B cell (primary cell): ENCODE measurements around the gene CABCOCO1. TPM values are rescaled to one million over a fixed set of nuclear protein-coding genes. Genes with fewer than 3 reads are reported as not detected.

ENCODE experiments used
- ATAC-seq: fragments of 200-7000 bp; cut with Tn5 transposase; one replicate; pipeline ENCODE4 v1.10.0; 2021; ENCODE audit warnings: low read depth, mild to moderate bottlenecking, moderate number of reproducible peaks, moderate library complexity
- CTCF ChIA-PET: fragments of 350-600 bp; sonication (Branson Sonifier 250); formaldehyde crosslinking; loops from one replicate; lab custom pipeline; 2021; ENCODE audit warnings: antibody characterized with exemption, inconsistent platforms; lab: Charles Lee
- POLR2A ChIA-PET: fragments of 350-600 bp; sonication (Branson Sonifier 250); formaldehyde crosslinking; loops from one replicate; lab custom pipeline; 2021; ENCODE audit warnings: antibody characterized with exemption; lab: Charles Lee
- DNase-seq: peaks from one replicate; pipeline ENCODE4 v3.0.0; 2013
- H2AFZ ChIP-seq: 2 replicates; pipeline ENCODE4 v1.6.1; 2012; ENCODE audit warnings: mild to moderate bottlenecking, low read depth, low read length; ENCODE audit not compliant: insufficient read depth, poor library complexity, severe bottlenecking
- H3K27ac ChIP-seq, 2 donors: 1 replicate in 1 of 2; 2 replicates in 1 of 2; pipeline ENCODE4 v1.5.1; 2012 to 2013; ENCODE audit warnings: low read length in 2 of 2, mild to moderate bottlenecking in 2 of 2, moderate library complexity in 1 of 2
- H3K27me3 ChIP-seq, 4 experiments: fragments of 200-600 bp in 1 of 4; sonication (generic) in 1 of 4; replicated peaks in 1 of 4; 1 replicate in 2 of 4; 2 replicates in 2 of 4; pipeline versions ENCODE4 v1.6.1 to v1.7.0; 2013 to 2016; ENCODE audit warnings: low read length in 3 of 4, mild to moderate bottlenecking in 2 of 4, mixed read lengths in 1 of 4, moderate library complexity in 1 of 4; ENCODE audit not compliant: insufficient read depth in 4 of 4, control insufficient read depth in 3 of 4; ENCODE audit errors: control extremely low read depth in 1 of 4
- H3K36me3 ChIP-seq, 2 experiments: replicated peaks in 1 of 2; 1 replicate in 1 of 2; 2 replicates in 1 of 2; pipeline versions ENCODE4 v1.6.1 to v1.7.1; 2013; ENCODE audit warnings: low read length in 1 of 2; ENCODE audit not compliant: insufficient read depth in 2 of 2, control insufficient read depth in 1 of 2; ENCODE audit errors: control extremely low read depth in 1 of 2, extremely low read depth in 1 of 2
- H3K4me1 ChIP-seq, 2 donors: fragments of 200-600 bp in 1 of 2; sonication (generic) in 1 of 2; 1 replicate in 1 of 2; 2 replicates in 1 of 2; pipeline versions ENCODE4 v1.5.1 to v1.6.1; 2013 to 2017; ENCODE audit warnings: low read length in 2 of 2; ENCODE audit not compliant: control insufficient read depth in 2 of 2, insufficient read depth in 2 of 2
- H3K4me2 ChIP-seq: replicated peaks from 2 replicates; pipeline ENCODE3; 2012; ENCODE audit warnings: mild to moderate bottlenecking, low read depth, low read length; ENCODE audit not compliant: poor library complexity, severe bottlenecking
- H3K4me3 ChIP-seq, 5 experiments: fragments of 200-600 bp in 1 of 5; sonication (generic) in 1 of 5; 1 replicate in 3 of 5; 2 replicates in 2 of 5; pipeline versions ENCODE4 v1.5.1 to v1.7.0; 2011 to 2016; ENCODE audit warnings: low read length in 4 of 5, mild to moderate bottlenecking in 4 of 5, low read depth in 2 of 5, control low read depth in 1 of 5, moderate library complexity in 1 of 5; ENCODE audit not compliant: insufficient read depth in 1 of 5; ENCODE audit errors: control extremely low read depth in 1 of 5, extremely low read depth in 1 of 5
- H3K79me2 ChIP-seq: fragments of 200-600 bp; sonication (generic); one replicate; pipeline ENCODE4 v1.6.0; 2016; ENCODE audit warnings: low read length; ENCODE audit not compliant: control insufficient read depth, insufficient read depth
- H3K9ac ChIP-seq: fragments of 200-600 bp; sonication (generic); 2 replicates; pipeline ENCODE4 v1.6.1; 2017; ENCODE audit warnings: mild to moderate bottlenecking, low read length, moderate library complexity
- H3K9me3 ChIP-seq, 3 donors: one replicate each; pipeline versions ENCODE4 v1.6.1 to v1.7.1; 2013; ENCODE audit warnings: low read length in 2 of 3; ENCODE audit not compliant: control insufficient read depth in 2 of 3, insufficient read depth in 1 of 3; ENCODE audit errors: control extremely low read depth in 1 of 3
- H4K20me1 ChIP-seq: 2 replicates; pipeline ENCODE4 v1.6.0; 2012; ENCODE audit warnings: mild to moderate bottlenecking, low read length; ENCODE audit not compliant: insufficient read depth, control insufficient read depth, poor library complexity, severe bottlenecking
- H3K27ac Mint-ChIP-seq: one replicate; pipeline ENCODE4 v1.8.0; 2021; ENCODE audit warnings: mixed read lengths
- H3K27me3 Mint-ChIP-seq: one replicate; pipeline ENCODE4 v1.8.0; 2021; ENCODE audit warnings: mixed read lengths
- H3K4me1 Mint-ChIP-seq: one replicate; pipeline ENCODE4 v1.8.0; 2021; ENCODE audit warnings: mixed read lengths
- H3K4me3 Mint-ChIP-seq: one replicate; pipeline ENCODE4 v1.8.0; 2021; ENCODE audit warnings: mixed read lengths
- H3K9me3 Mint-ChIP-seq: one replicate; pipeline ENCODE4 v1.8.0; 2022; ENCODE audit warnings: mixed read lengths; ENCODE audit not compliant: insufficient read depth
- EZH2 ChIP-seq: IDR thresholded peaks from 2 replicates; pipeline ENCODE4 v1.6.1; 2012; ENCODE audit warnings: borderline replicate concordance, low read depth, mild to moderate bottlenecking, moderate library complexity, low read length; ENCODE audit not compliant: insufficient read depth, poor library complexity, severe bottlenecking
- WGBS: methylation state at CpG from one replicate; pipeline ENCODE4 v1.1.5; 2013; ENCODE audit warnings: missing lambda C conversion rate; ENCODE audit not compliant: insufficient coverage; 5-methylcytosine and 5-hydroxymethylcytosine counted together
- intact Hi-C: fragments of 100-400 bp; cut with micrococcal nuclease; formaldehyde crosslinking; loops from one replicate; pipeline ENCODE4 v1.10.0; 2022
- polyA plus RNA-seq: library from polyadenylated mRNA; depleted of rRNA; stranded (reverse); fragments of >200 nt; gene quantifications from 2 replicates; pipeline ENCODE4 v1.2.3, GENCODE V29; 2012
- total RNA-seq, 2 donors: library from RNA; stranded (reverse); fragments of 120-200 nt in 1 of 2; gene quantifications; 1 replicate in 1 of 2; 2 replicates in 1 of 2; pipeline versions ENCODE4 v1.2.3 to v1.2.4, GENCODE V29; 2013 to 2022
- TF ChIP-seq, protein P1 (sequence below): fragments of 200-600 bp; IDR thresholded peaks from one replicate; pipeline ENCODE4 v1.8.0; 2022; ENCODE audit warnings: antibody characterized with exemption, mild to moderate bottlenecking

The CABCOCO1 gene
- total and polyA plus RNA-seq, 2 donors (not counting 1 experiment from before 2014, with no cell fraction given), result not detected

DNA sequence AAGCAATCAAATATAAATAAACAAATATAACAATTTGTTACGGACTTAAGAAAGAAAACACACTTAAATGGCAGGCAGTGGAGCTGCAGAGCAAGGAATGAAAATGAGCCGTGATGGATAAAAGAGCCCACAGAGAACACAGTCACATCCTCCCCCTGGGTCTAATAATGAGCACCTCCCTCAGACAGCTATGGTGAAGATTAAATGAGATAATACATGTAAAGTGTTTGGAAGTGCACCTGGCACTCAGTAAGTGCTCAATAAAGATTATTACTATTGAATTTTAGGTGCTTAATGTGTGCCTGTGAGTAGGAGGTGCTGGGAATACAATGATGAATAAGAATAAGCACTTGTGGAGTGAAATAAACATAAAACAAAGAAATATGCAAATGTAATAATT, 49.1 kb upstream of the CABCOCO1 start:
- DNase-seq (no peak), ATAC-seq (no peak)
- Histone ChIP-seq H4K20me1 (no peaks in the 10 kb centered on the region), H3K4me1 (no peaks in the 10 kb centered on the region), H3K9me3 (no peaks in the 10 kb centered on the region), H3K36me3 (no peaks in the 10 kb centered on the region), H3K79me2 (no peaks in the 10 kb centered on the region), H3K27me3 (no peaks in the 10 kb centered on the region), H2AFZ (no peak overlapping the region), H3K4me2 (no peak overlapping the region), H3K4me3 (no peak overlapping the region), H3K9ac (no peak overlapping the region), H3K27ac (no peak overlapping the region)
- no peak for TF ChIP-seq EZH2
- TF ChIP-seq, protein P1, sequence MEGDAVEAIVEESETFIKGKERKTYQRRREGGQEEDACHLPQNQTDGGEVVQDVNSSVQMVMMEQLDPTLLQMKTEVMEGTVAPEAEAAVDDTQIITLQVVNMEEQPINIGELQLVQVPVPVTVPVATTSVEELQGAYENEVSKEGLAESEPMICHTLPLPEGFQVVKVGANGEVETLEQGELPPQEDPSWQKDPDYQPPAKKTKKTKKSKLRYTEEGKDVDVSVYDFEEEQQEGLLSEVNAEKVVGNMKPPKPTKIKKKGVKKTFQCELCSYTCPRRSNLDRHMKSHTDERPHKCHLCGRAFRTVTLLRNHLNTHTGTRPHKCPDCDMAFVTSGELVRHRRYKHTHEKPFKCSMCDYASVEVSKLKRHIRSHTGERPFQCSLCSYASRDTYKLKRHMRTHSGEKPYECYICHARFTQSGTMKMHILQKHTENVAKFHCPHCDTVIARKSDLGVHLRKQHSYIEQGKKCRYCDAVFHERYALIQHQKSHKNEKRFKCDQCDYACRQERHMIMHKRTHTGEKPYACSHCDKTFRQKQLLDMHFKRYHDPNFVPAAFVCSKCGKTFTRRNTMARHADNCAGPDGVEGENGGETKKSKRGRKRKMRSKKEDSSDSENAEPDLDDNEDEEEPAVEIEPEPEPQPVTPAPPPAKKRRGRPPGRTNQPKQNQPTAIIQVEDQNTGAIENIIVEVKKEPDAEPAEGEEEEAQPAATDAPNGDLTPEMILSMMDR, result no peak
- ChIA-PET CTCF (interaction anchor here (1.4 kb wide), 1 partner anchor 30 kb away, joined by 3 read pairs; no protein-coding TSS in a partner anchor), POLR2A (no interaction called here)
- H3K27me3 Mint-ChIP-seq, result peaks cover 7% of the 10 kb centered on the region
- intact Hi-C loops, result no loop called here
- no peaks in the 10 kb centered on the region for H3K4me1 Mint-ChIP-seq
- H3K9me3 Mint-ChIP-seq, result no peaks in the 10 kb centered on the region
- WGBS, result no CpG with 5 or more reads among the region's 2 CpGs
- no peak overlapping the region for H3K27ac Mint-ChIP-seq
- H3K4me3 Mint-ChIP-seq, result no peak overlapping the region

DNA sequence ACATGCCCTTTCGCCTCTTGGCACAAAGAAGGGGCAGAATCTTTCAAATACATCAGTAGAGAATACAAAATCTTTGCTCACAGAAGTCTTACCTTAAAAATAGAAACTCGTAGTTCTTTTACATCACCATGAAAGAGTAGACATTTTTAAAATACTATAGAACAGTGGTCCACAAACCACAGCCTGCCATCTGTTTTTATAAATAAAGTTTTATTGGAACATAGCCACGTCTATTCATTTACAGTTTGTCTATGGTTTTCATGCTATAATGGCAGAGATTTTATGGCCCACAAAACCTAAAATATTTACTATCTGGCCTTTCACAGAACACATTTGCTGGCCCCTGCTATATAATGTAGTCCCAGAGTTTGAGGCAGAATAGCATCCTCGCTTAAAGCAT, 46.1 kb upstream of the CABCOCO1 start:
- DNase-seq (no peak), ATAC-seq (no peak)
- H3K9ac ChIP-seq, result no peak overlapping the region
- H3K4me1 ChIP-seq, result no peaks in the 10 kb centered on the region
- no peak overlapping the region for H3K4me2 ChIP-seq
- intact Hi-C loops, result no loop called here
- Mint-ChIP-seq H3K27me3 (peaks cover 12% of the 10 kb centered on the region), H3K4me1 (no peaks in the 10 kb centered on the region), H3K4me3 (no peak overlapping the region), H3K27ac (no peak overlapping the region), H3K9me3 (no peaks in the 10 kb centered on the region)
- ChIA-PET CTCF (no interaction called here), POLR2A (no interaction called here)
- no peak overlapping the region for H3K4me3 ChIP-seq
- H3K36me3 ChIP-seq, result no peaks in the 10 kb centered on the region
- H4K20me1 ChIP-seq, result no peaks in the 10 kb centered on the region
- H2AFZ ChIP-seq, result no peak overlapping the region
- H3K9me3 ChIP-seq, result no peaks in the 10 kb centered on the region
- H3K27ac ChIP-seq, result no peak overlapping the region
- WGBS, result 86% methylated on average over 1 of the region's 4 CpGs
- TF ChIP-seq EZH2, result no peak
- TF ChIP-seq, protein P1, result no peak
- no peaks in the 10 kb centered on the region for H3K27me3 ChIP-seq
- no peaks in the 10 kb centered on the region for H3K79me2 ChIP-seq
